OCI-LY7 (cell line): Measurements from ENCODE around the gene JRKL. TPM values are rescaled to one million over a fixed set of nuclear protein-coding genes. Genes with fewer than 3 reads are reported as not detected.

ENCODE experiments used
- BruUV-seq: library from RNA; stranded (reverse); fragments of 400-500 nt; replicated peaks from 2 replicates; lab custom pipeline; 2021; lab: Mats Ljungman, UMichigan
- CTCF ChIA-PET: fragments of 300-600 bp; sonication (Branson Sonifier 250); formaldehyde crosslinking; loops from one replicate; lab custom pipeline; 2022; ENCODE audit warnings: antibody characterized with exemption; ENCODE audit not compliant: unreplicated experiment; lab: Charles Lee
- POLR2A ChIA-PET: fragments of 300-600 bp; sonication (Branson Sonifier 250); formaldehyde crosslinking; loops from one replicate; lab custom pipeline; 2022; ENCODE audit warnings: antibody characterized with exemption; lab: Charles Lee
- DNase-seq: peaks from one replicate; pipeline ENCODE4 v3.0.0-alpha.2; 2015; ENCODE audit warnings: low spot score
- H2AFZ ChIP-seq: fragments of 200-600 bp; sonication (generic), shearing (Covaris generic); 2 replicates; pipeline ENCODE4 v1.6.1; 2014; ENCODE audit warnings: mild to moderate bottlenecking, antibody characterized with exemption, low read length, moderate library complexity
- H3K27ac ChIP-seq: fragments of 200-600 bp; sonication (generic); 2 replicates; pipeline ENCODE4 v1.5.1; 2014; ENCODE audit warnings: mixed run types, low read depth, mild to moderate bottlenecking, moderate library complexity, low read length, inconsistent platforms; ENCODE audit not compliant: poor library complexity, severe bottlenecking
- H3K36me3 ChIP-seq: fragments of 200-600 bp; sonication (generic); 2 replicates; pipeline ENCODE4 v1.6.1; 2014; ENCODE audit warnings: mild to moderate bottlenecking, antibody characterized with exemption, low read length, moderate library complexity, mixed read lengths; ENCODE audit not compliant: insufficient read depth
- H3K4me1 ChIP-seq: fragments of 200-600 bp; sonication (generic); 2 replicates; pipeline ENCODE4 v1.5.1; 2014; ENCODE audit warnings: mild to moderate bottlenecking, low read length; ENCODE audit not compliant: insufficient read depth, poor library complexity, severe bottlenecking
- H3K4me2 ChIP-seq: fragments of 200-600 bp; sonication (generic); 2 replicates; pipeline ENCODE4 v1.6.1; 2014; ENCODE audit warnings: mild to moderate bottlenecking, low read length
- H3K4me3 ChIP-seq: fragments of 200-600 bp; sonication (generic); 2 replicates; pipeline ENCODE4 v1.5.1; 2014; ENCODE audit warnings: mild to moderate bottlenecking, low read depth, low read length; ENCODE audit not compliant: poor library complexity, severe bottlenecking
- H3K79me2 ChIP-seq: fragments of 200-600 bp; sonication (generic); 2 replicates; pipeline ENCODE4 v1.6.1; 2016; ENCODE audit warnings: low read depth, mild to moderate bottlenecking, low read length, moderate library complexity, mixed read lengths; ENCODE audit not compliant: insufficient read depth
- H3K9me2 ChIP-seq: fragments of 200-600 bp; sonication (generic); 2 replicates; pipeline ENCODE4 v1.6.1; 2016; ENCODE audit warnings: mild to moderate bottlenecking, low read length, mixed read lengths; ENCODE audit not compliant: insufficient read depth
- H3K9me3 ChIP-seq: fragments of 200-600 bp; sonication (generic); 2 replicates; pipeline ENCODE4 v1.6.1; 2014; ENCODE audit warnings: mild to moderate bottlenecking, mixed run types, low read length, mixed read lengths
- H4K20me1 ChIP-seq: fragments of 200-600 bp; sonication (generic); 2 replicates; pipeline ENCODE4 v1.6.1; 2014; ENCODE audit warnings: mild to moderate bottlenecking, antibody characterized with exemption, low read length, moderate library complexity, mixed read lengths; ENCODE audit not compliant: insufficient read depth
- CTCF ChIP-seq: fragments of 200-600 bp; sonication (generic); conservative IDR thresholded peaks from 2 replicates; pipeline ENCODE4 v1.5.1; 2014; ENCODE audit warnings: mild to moderate bottlenecking, antibody characterized with exemption, low read length, moderate library complexity, mixed read lengths
- EZH2phosphoT487 ChIP-seq: fragments of 200-600 bp; sonication (generic); IDR thresholded peaks from 2 replicates; pipeline ENCODE4 v1.6.1; 2018; ENCODE audit warnings: low read depth, borderline replicate concordance, mild to moderate bottlenecking, mixed run types, antibody characterized with exemption, low read length, moderate library complexity, mixed read lengths
- intact Hi-C: fragments of 100-400 bp; cut with micrococcal nuclease; formaldehyde crosslinking; loops from one replicate; pipeline ENCODE4 v1.10.0; 2022; ENCODE audit not compliant: unreplicated experiment
- total RNA-seq, 2 experiments: library from RNA; depleted of rRNA in 1 of 2; stranded (reverse); fragments of >200 nt in 1 of 2; shearing (Covaris generic) in 1 of 2; gene quantifications; 2 replicates each; pipeline ENCODE4 v1.2.3, GENCODE V29; 2014 to 2022

JRKL gene
- total RNA-seq, 2 experiments from 2014 or later = 4.9 to 10.0 TPM

GRCh38 chr11:96376796-96377195 is 13.0 kb upstream of the JRKL start:
- no peak for TF ChIP-seq EZH2phosphoT487
- TF ChIP-seq CTCF = no peak
- H3K79me2 ChIP-seq = no peaks in the 10 kb centered on the region
- intact Hi-C loops = no loop called here
- H3K9me2 ChIP-seq = no peaks in the 10 kb centered on the region
- H3K4me3 ChIP-seq = no peak overlapping the region
- H3K4me1 ChIP-seq = no peaks in the 10 kb centered on the region
- H2AFZ ChIP-seq = no peak overlapping the region
- no peak overlapping the region for H3K4me2 ChIP-seq
- H3K27ac ChIP-seq = no peak overlapping the region
- no TSS peak for BruUV-seq
- no peaks in the 10 kb centered on the region for H3K9me3 ChIP-seq
- POLR2A ChIA-PET = interaction anchor here (2.5 kb wide), 1 partner anchor 11 kb away, joined by 6 read pairs; no protein-coding TSS in a partner anchor
- no peak for DNase-seq
- H3K36me3 ChIP-seq = peaks cover 52% of the 10 kb centered on the region
- CTCF ChIA-PET = no interaction called here
- no peaks in the 10 kb centered on the region for H4K20me1 ChIP-seq

GRCh38 chr11:96384156-96384555 is 5.7 kb upstream of the JRKL start:
- no peak overlapping the region for H3K4me2 ChIP-seq
- H3K79me2 ChIP-seq = peaks cover 26% of the 10 kb centered on the region
- no peak overlapping the region for H3K27ac ChIP-seq
- ChIA-PET POLR2A (interaction anchor here (0.9 kb wide), 2 partner anchors 13 to 22 kb away, joined by 3 to 5 read pairs; no protein-coding TSS in a partner anchor), CTCF (interaction anchor here (1.2 kb wide), 1 partner anchor 41 kb away, joined by 3 read pairs; the partner anchor contains the start of gene MAML2)
- H3K4me3 ChIP-seq = no peak overlapping the region
- no peaks in the 10 kb centered on the region for H4K20me1 ChIP-seq
- peaks cover 58% of the 10 kb centered on the region for H3K36me3 ChIP-seq
- H3K9me2 ChIP-seq = no peaks in the 10 kb centered on the region
- no TSS peak for BruUV-seq
- no peak overlapping the region for H2AFZ ChIP-seq
- TF ChIP-seq CTCF (no peak), EZH2phosphoT487 (no peak)
- no peaks in the 10 kb centered on the region for H3K9me3 ChIP-seq
- intact Hi-C loops = loop anchor here (10.0 kb wide), 1 partner anchor 669 kb away; no protein-coding TSS in a partner anchor
- H3K4me1 ChIP-seq = peaks cover 16% of the 10 kb centered on the region
- no peak for DNase-seq

- CTCF ChIA-PET = interaction anchor here (1.2 kb wide), 1 partner anchor 42 kb away, joined by 3 read pairs; the partner anchor contains the start of gene MAML2
- Histone ChIP-seq H3K4me1 (peaks cover 16% of the 10 kb centered on the region), H4K20me1 (no peaks in the 10 kb centered on the region), H3K79me2 (peaks cover 27% of the 10 kb centered on the region), H3K9me2 (no peaks in the 10 kb centered on the region), H3K4me3 (no peak overlapping the region), H3K4me2 (no peak overlapping the region), H3K36me3 (peaks cover 48% of the 10 kb centered on the region), H3K9me3 (no peaks in the 10 kb centered on the region), H2AFZ (no peak overlapping the region), H3K27ac (no peak overlapping the region)
- TF ChIP-seq EZH2phosphoT487 = no peak
- no peak for TF ChIP-seq CTCF
- BruUV-seq = no TSS peak
- intact Hi-C loops = loop anchor here (5.0 to 10.0 kb wide), 3 partner anchors 128 to 670 kb away; partner anchors contain the start of gene CEP57
- DNase-seq = no peak
- POLR2A ChIA-PET = no interaction called here
Measured at GRCh38 chr11:96385187-96385586, 4.6 kb upstream of the JRKL start.
